PC-9 (cell line): ENCODE results near the gene MAST4. TPM values are rescaled to one million over a fixed set of nuclear protein-coding genes. Genes with fewer than 3 reads are reported as not detected.

Source experiments
- BruUV-seq: library from RNA; stranded (reverse); fragments of 400-500 nt; replicated peaks from 2 replicates; lab custom pipeline; 2021; lab: Mats Ljungman, UMichigan
- CTCF ChIA-PET: fragments of 300-600 bp; sonication (Branson Sonifier 250); formaldehyde crosslinking; loops from one replicate; lab custom pipeline; 2022; ENCODE audit warnings: antibody characterized with exemption; lab: Charles Lee
- POLR2A ChIA-PET: fragments of 300-600 bp; sonication (Branson Sonifier 250); formaldehyde crosslinking; loops from one replicate; lab custom pipeline; 2022; ENCODE audit warnings: antibody characterized with exemption; ENCODE audit not compliant: unreplicated experiment; lab: Charles Lee
- DNase-seq, 2 experiments: peaks; one replicate each; pipeline versions ENCODE4 v3.0.0 to v3.0.0-alpha.2; 2015 to 2022; ENCODE audit warnings: mixed read lengths in 1 of 2
- H2AFZ ChIP-seq: fragments of 200-600 bp; sonication (generic); 2 replicates; pipeline ENCODE4 v1.8.1; 2017; ENCODE audit warnings: antibody characterized with exemption
- H3F3A ChIP-seq: fragments of 200-600 bp; sonication (generic); 2 replicates; pipeline ENCODE4 v1.8.1; 2017; ENCODE audit warnings: antibody characterized with exemption, mild to moderate bottlenecking, low read depth; ENCODE audit not compliant: insufficient read depth
- H3K27ac ChIP-seq: fragments of 200-600 bp; sonication (generic); 2 replicates; pipeline ENCODE4 v1.6.1; 2016; ENCODE audit warnings: mixed run types
- H3K27me3 ChIP-seq: fragments of 200-600 bp; sonication (generic); 2 replicates; pipeline ENCODE4 v1.6.1; 2016; ENCODE audit warnings: low read depth, mixed run types; ENCODE audit not compliant: insufficient read depth
- H3K36me3 ChIP-seq: fragments of 200-600 bp; sonication (generic); 2 replicates; pipeline ENCODE4 v1.6.1; 2016; ENCODE audit warnings: low read depth, mixed run types
- H3K4me1 ChIP-seq: fragments of 200-600 bp; sonication (generic); replicated peaks from 2 replicates; pipeline ENCODE4 v1.6.1; 2016; ENCODE audit warnings: mixed run types; ENCODE audit not compliant: insufficient read depth
- H3K4me2 ChIP-seq: fragments of 200-600 bp; sonication (generic); 2 replicates; pipeline ENCODE4 v1.6.1; 2017; ENCODE audit warnings: mixed run types
- H3K4me3 ChIP-seq: fragments of 200-600 bp; sonication (generic); 2 replicates; pipeline ENCODE4 v1.6.1; 2016; ENCODE audit warnings: mixed run types
- H3K79me2 ChIP-seq: fragments of 200-600 bp; sonication (generic); 2 replicates; pipeline ENCODE4 v1.6.1; 2017; ENCODE audit warnings: low read depth, mixed run types
- H3K9me2 ChIP-seq: fragments of 200-600 bp; sonication (generic); 2 replicates; pipeline ENCODE4 v1.8.1; 2017; ENCODE audit warnings: mild to moderate bottlenecking; ENCODE audit not compliant: insufficient read depth
- H3K9me3 ChIP-seq: fragments of 200-600 bp; sonication (generic); 2 replicates; pipeline ENCODE4 v1.8.1; 2016; ENCODE audit warnings: low read depth; ENCODE audit not compliant: insufficient read depth
- H4K20me1 ChIP-seq: fragments of 200-600 bp; sonication (generic); 2 replicates; pipeline ENCODE4 v1.8.1; 2017; ENCODE audit not compliant: insufficient read depth
- CTCF ChIP-seq: fragments of 200-600 bp; sonication (generic); conservative IDR thresholded peaks from 2 replicates; pipeline ENCODE4 v1.6.1; 2017; ENCODE audit warnings: mixed run types, antibody characterized with exemption, mild to moderate bottlenecking, moderate library complexity
- EZH2 ChIP-seq: fragments of 200-600 bp; sonication (generic); IDR thresholded peaks from 2 replicates; pipeline ENCODE4 v1.8.0; 2017; ENCODE audit warnings: antibody characterized with exemption, low read depth
- intact Hi-C: fragments of 100-400 bp; cut with micrococcal nuclease; formaldehyde crosslinking; loops from one replicate; pipeline ENCODE4 v1.10.0; 2022; ENCODE audit not compliant: unreplicated experiment
- total RNA-seq: library from RNA; stranded (reverse); gene quantifications from 2 replicates; pipeline ENCODE4 v1.2.3, GENCODE V29; 2021

The MAST4 gene
- total RNA-seq, 1 experiment from 2014 or later = 19.3 TPM

- H3K4me2 ChIP-seq = no peak overlapping the region
Measured at GRCh38 chr5:67094476-67095300, 498.5 kb downstream of the MAST4 start.

GRCh38 chr5:67095346-67096171, 499.4 kb downstream of the MAST4 start:
- POLR2A ChIA-PET = interaction anchor here (0.6 kb wide), 1 partner anchor 91 kb away, joined by 12 read pairs; no protein-coding TSS in a partner anchor
- intact Hi-C loops = no loop called here

More at GRCh38 chr5:67094476-67095300, 498.5 kb downstream of the MAST4 start:
- peaks cover 16% of the 10 kb centered on the region; the same call in 1 of the 2 replicates for H3K36me3 ChIP-seq
- intact Hi-C loops = no loop called here
- H3F3A ChIP-seq = 0 out of 2 replicates have a peak, but pooled peaks cover 4% of the 10 kb centered on the region
- no peaks in the 10 kb centered on the region for H3K79me2 ChIP-seq
- no peaks in the 10 kb centered on the region for H3K9me2 ChIP-seq
- ChIA-PET CTCF (no interaction called here), POLR2A (no interaction called here)
- DNase-seq = no peak
- BruUV-seq = no TSS peak
- no peaks in the 10 kb centered on the region for H3K27me3 ChIP-seq
- no peak overlapping the region for H2AFZ ChIP-seq
- TF ChIP-seq EZH2 (no peak), CTCF (no peak)
- no peak overlapping the region for H3K27ac ChIP-seq
- H4K20me1 ChIP-seq = no peaks in the 10 kb centered on the region
- H3K4me1 ChIP-seq = 0 out of 2 replicates have a peak, but pooled peaks cover 7% of the 10 kb centered on the region
- no peaks in the 10 kb centered on the region for H3K9me3 ChIP-seq
- no peak overlapping the region for H3K4me3 ChIP-seq

More at GRCh38 chr5:67095346-67096171, 499.4 kb downstream of the MAST4 start:
- H4K20me1 ChIP-seq = no peaks in the 10 kb centered on the region
- TF ChIP-seq CTCF = no peak
- no peak for TF ChIP-seq EZH2
- peaks cover 14% of the 10 kb centered on the region; the same call in 1 of the 2 replicates for H3K36me3 ChIP-seq
- no peaks in the 10 kb centered on the region for H3K79me2 ChIP-seq
- no TSS peak for BruUV-seq
- H3K9me2 ChIP-seq = no peaks in the 10 kb centered on the region
- CTCF ChIA-PET = no interaction called here
- H3K4me3 ChIP-seq = no peak overlapping the region
- 0 out of 2 replicates have a peak, but pooled peaks cover 4% of the 10 kb centered on the region for H3F3A ChIP-seq
- DNase-seq = no peak
- H3K27me3 ChIP-seq = no peaks in the 10 kb centered on the region
- 0 out of 2 replicates have a peak, but pooled peaks cover 7% of the 10 kb centered on the region for H3K4me1 ChIP-seq
- no peak overlapping the region for H2AFZ ChIP-seq
- H3K4me2 ChIP-seq = no peak overlapping the region
- H3K27ac ChIP-seq = no peak overlapping the region
- no peaks in the 10 kb centered on the region for H3K9me3 ChIP-seq
